GM06990 (cell line): ENCODE measurements around the gene KCNQ5.

ENCODE experiments used
- DNase-seq: peaks from one replicate; pipeline ENCODE4 v3.0.0-alpha.2; 2011; ENCODE audit not compliant: insufficient read length; ENCODE audit errors: extremely low read depth
- H3K27me3 ChIP-seq: replicated peaks from 2 replicates; pipeline ENCODE4 v1.6.0; 2011; ENCODE audit warnings: low read length; ENCODE audit not compliant: control insufficient read depth, insufficient read depth
- H3K36me3 ChIP-seq: 2 replicates; pipeline ENCODE4 v1.5.1; 2011; ENCODE audit warnings: low read length; ENCODE audit not compliant: control insufficient read depth, insufficient read depth
- H3K4me3 ChIP-seq: replicated peaks from 2 replicates; pipeline ENCODE4 v1.5.1; 2011; ENCODE audit warnings: low read depth, mild to moderate bottlenecking, control low read depth, low read length
- CTCF ChIP-seq: IDR thresholded peaks from 2 replicates; pipeline ENCODE4 v1.5.1; 2011; ENCODE audit warnings: low read length, control low read depth, mild to moderate bottlenecking, inconsistent platforms; ENCODE audit not compliant: insufficient read depth, poor library complexity, severe bottlenecking

Gene KCNQ5

GRCh38 chr6:72595812-72596211, 26.1 kb upstream of the KCNQ5 start:
- no peaks in the 10 kb centered on the region for H3K36me3 ChIP-seq
- no peak for TF ChIP-seq CTCF
- DNase-seq = no peak
- H3K27me3 ChIP-seq = no peaks in the 10 kb centered on the region
- no peak overlapping the region for H3K4me3 ChIP-seq

- H3K36me3 ChIP-seq = no peaks in the 10 kb centered on the region
- peak; percentile 62 for TF ChIP-seq CTCF
- no peak for DNase-seq
- H3K4me3 ChIP-seq = no peak overlapping the region
- no peaks in the 10 kb centered on the region for H3K27me3 ChIP-seq
Measured at GRCh38 chr6:72616406-72617015, 5.4 kb upstream of the KCNQ5 start.

GRCh38 chr6:72617721-72618120, 4.1 kb upstream of the KCNQ5 start:
- TF ChIP-seq CTCF = no peak
- no peaks in the 10 kb centered on the region for H3K27me3 ChIP-seq
- no peaks in the 10 kb centered on the region for H3K36me3 ChIP-seq
- DNase-seq = no peak
- H3K4me3 ChIP-seq = no peak overlapping the region

GRCh38 chr6:72619883-72620696, 1.8 kb upstream of the KCNQ5 start:
- Histone ChIP-seq H3K4me3 (peak overlapping the region; percentile 60), H3K27me3 (no peaks in the 10 kb centered on the region), H3K36me3 (no peaks in the 10 kb centered on the region)
- TF ChIP-seq CTCF = no peak
- DNase-seq = peak; percentile 81

- no peaks in the 10 kb centered on the region for H3K36me3 ChIP-seq
- no peaks in the 10 kb centered on the region for H3K27me3 ChIP-seq
- H3K4me3 ChIP-seq = peak overlapping the region; percentile 60
- no peak for TF ChIP-seq CTCF
- DNase-seq = no peak
Measured at GRCh38 chr6:72620871-72621290, 983 bp upstream of the KCNQ5 start.
